Measurements from ENCODE around the gene TARBP1. TPM values are rescaled to one million over a fixed set of nuclear protein-coding genes. Genes with fewer than 3 reads are reported as not detected.

The TARBP1 gene
- total and polyA plus RNA-seq, 2 of the 8 experiments (the other 6 are each of a cell fraction or from before 2014, with no cell fraction given), result 21.9 to 32.3 TPM

GRCh38 chr1:234381699-234382555, 97.1 kb downstream of the TARBP1 start:
- DNase-seq (ENCODE audit: low read depth in 1 of 2, low spot score in 2 of 2) (no peak), FAIRE-seq (no peak)
- no peak overlapping the region for H2BK15ac ChIP-seq (ENCODE audit: low read length)
- no peak overlapping the region for H3K14ac ChIP-seq (ENCODE audit: insufficient read length)
- no peak overlapping the region for H3K27ac ChIP-seq (ENCODE audit: low read depth, low read length)
- no peak overlapping the region for H2BK20ac ChIP-seq (ENCODE audit: low read length)
- H2AK5ac ChIP-seq (ENCODE audit: low read depth, low read length), result no peak overlapping the region
- H2BK12ac ChIP-seq (ENCODE audit: low read depth, low read length), result no peak overlapping the region
- ChIA-PET CTCF (ENCODE audit: partially characterized antibody) (interaction anchor here (0.6 to 1.9 kb wide), 2 partner anchors 55 to 165 kb away, joined by 3 to 6 read pairs; no protein-coding TSS in a partner anchor), POLR2A (ENCODE audit: partially characterized antibody) (interaction anchor here (0.6 to 3.1 kb wide), 2 partner anchors 8 to 92 kb away, joined by 3 to 8 read pairs; partner anchors contain the start of gene COA6)
- H4K20me1 ChIP-seq (replicated peaks in 1 of 2; ENCODE audit: control insufficient read depth in 1 of 2, insufficient read depth in 2 of 2, low read length in 2 of 2), result peaks cover 2 to 4% of the 10 kb centered on the region in 2 experiments
- H3K23me2 ChIP-seq (ENCODE audit: low read depth, low read length), result no peaks in the 10 kb centered on the region
- no peak overlapping the region for H3K4ac ChIP-seq (replicated peaks; ENCODE audit: insufficient read length, low read depth, low read length)
- no peak overlapping the region for H4K91ac ChIP-seq (replicated peaks; ENCODE audit: insufficient read length, low read length)
- no peak overlapping the region for H3K9ac ChIP-seq (replicated peaks in 1 of 4; ENCODE audit: extremely low read depth in 1 of 4, low read depth in 3 of 4, low read length in 3 of 4)
- 0 out of 4 replicates have a peak, but pooled peaks cover 0 to 3% of the 10 kb centered on the region in 2 experiments for H3K79me2 ChIP-seq (ENCODE audit: control insufficient read depth in 1 of 2, insufficient read depth in 2 of 2, low read length in 2 of 2)
- H3K79me1 ChIP-seq (ENCODE audit: low read depth, low read length), result 0 out of 2 replicates have a peak, but pooled peaks cover 2% of the 10 kb centered on the region
- H2BK120ac ChIP-seq (replicated peaks; ENCODE audit: low read depth, low read length), result no peak overlapping the region
- no peak overlapping the region for H4K5ac ChIP-seq (ENCODE audit: insufficient read length, low read depth, low read length)
- no peak overlapping the region for H3K18ac ChIP-seq (ENCODE audit: extremely low read depth, low read length)
- H3K4me1 ChIP-seq (replicated peaks in 1 of 4; ENCODE audit: control insufficient read depth in 3 of 4, insufficient read depth in 4 of 4, low read length in 3 of 4), result no peaks in the 10 kb centered on the region
- no peak overlapping the region for H2BK5ac ChIP-seq (ENCODE audit: low read depth, low read length)
- no peaks in the 10 kb centered on the region for H3K9me3 ChIP-seq (ENCODE audit: insufficient read depth in 2 of 2, low read depth in 1 of 2, low read length in 1 of 2)
- H3K4me3 ChIP-seq (ENCODE audit: extremely low read depth in 1 of 4, insufficient read depth in 2 of 4, low read depth in 3 of 4, low read length in 4 of 4), result no peak overlapping the region
- no peak overlapping the region for H3K4me2 ChIP-seq (ENCODE audit: insufficient read depth in 1 of 2, low read depth in 2 of 2, low read length in 2 of 2)
- no peaks in the 10 kb centered on the region for H3K27me3 ChIP-seq (replicated peaks in 1 of 4; ENCODE audit: control insufficient read depth in 3 of 4, extremely low read depth in 1 of 4, insufficient read depth in 3 of 4, low read length in 3 of 4)
- H4K8ac ChIP-seq (ENCODE audit: extremely low read depth, insufficient read depth, low read length), result no peak overlapping the region
- no peak overlapping the region for H3K23ac ChIP-seq (ENCODE audit: insufficient read length)
- no peak overlapping the region for H2AFZ ChIP-seq (ENCODE audit: low read length)
- WGBS, 2 experiments (ENCODE audit: extremely low coverage in 1 of 2, insufficient coverage in 1 of 2, insufficient read length in 1 of 2, insufficient replicate concordance in 2 of 2, low coverage in 1 of 2, low lambda C conversion rate in 2 of 2, missing lambda C conversion rate in 1 of 2), result 92% methylated on average over 10 of the region's 10 CpGs; no CpG with 5 or more reads in 1 of the 2 experiments
- peaks cover 0 to 24% (median 9%) of the 10 kb centered on the region in 4 experiments; a peak in 6 of 8 replicates for H3K36me3 ChIP-seq (ENCODE audit: control insufficient read depth in 2 of 4, insufficient read depth in 4 of 4, low read length in 3 of 4)
- H3K56ac ChIP-seq (replicated peaks; ENCODE audit: insufficient read length, low read depth, low read length), result no peak overlapping the region
- TF ChIP-seq RBBP5 (IDR thresholded peaks at IDR 0.05; ENCODE audit: borderline replicate concordance, low read depth, low read length), result no peak
- no peak for TF ChIP-seq TCF12 (IDR thresholded peaks at IDR 0.05; ENCODE audit: low read depth, low read length)
- TF ChIP-seq CREB1 (IDR thresholded peaks at IDR 0.05), result no peak
- TF ChIP-seq SRF (IDR thresholded peaks at IDR 0.05; ENCODE audit: low read depth, low read length), result no peak
- TF ChIP-seq ZNF274 (IDR thresholded peaks at IDR 0.05; ENCODE audit: borderline replicate concordance, extremely low read depth, low read length), result no peak
- no peak for TF ChIP-seq BCL11A (IDR thresholded peaks at IDR 0.05; ENCODE audit: low read depth in 2 of 2, low read length in 2 of 2)
- no peak for TF ChIP-seq HDAC2 (IDR thresholded peaks at IDR 0.05; ENCODE audit: borderline replicate concordance in 1 of 2, low read depth in 2 of 2, low read length in 2 of 2)
- no peak for TF ChIP-seq POU5F1 (IDR thresholded peaks at IDR 0.05; ENCODE audit: low read depth, low read length)
- no peak for TF ChIP-seq USF2 (IDR thresholded peaks at IDR 0.05; ENCODE audit: low read length)
- TF ChIP-seq KDM1A (IDR thresholded peaks at IDR 0.05; ENCODE audit: borderline replicate concordance, low read length), result no peak
